ENCODE measurements around the gene CDC42BPG.
"Not testable (repeated sequence)": the region's sequence is repeated elsewhere in the genome, so short reads cannot be mapped to it uniquely, and the experiment has no call there.

Gene CDC42BPG

DNA sequence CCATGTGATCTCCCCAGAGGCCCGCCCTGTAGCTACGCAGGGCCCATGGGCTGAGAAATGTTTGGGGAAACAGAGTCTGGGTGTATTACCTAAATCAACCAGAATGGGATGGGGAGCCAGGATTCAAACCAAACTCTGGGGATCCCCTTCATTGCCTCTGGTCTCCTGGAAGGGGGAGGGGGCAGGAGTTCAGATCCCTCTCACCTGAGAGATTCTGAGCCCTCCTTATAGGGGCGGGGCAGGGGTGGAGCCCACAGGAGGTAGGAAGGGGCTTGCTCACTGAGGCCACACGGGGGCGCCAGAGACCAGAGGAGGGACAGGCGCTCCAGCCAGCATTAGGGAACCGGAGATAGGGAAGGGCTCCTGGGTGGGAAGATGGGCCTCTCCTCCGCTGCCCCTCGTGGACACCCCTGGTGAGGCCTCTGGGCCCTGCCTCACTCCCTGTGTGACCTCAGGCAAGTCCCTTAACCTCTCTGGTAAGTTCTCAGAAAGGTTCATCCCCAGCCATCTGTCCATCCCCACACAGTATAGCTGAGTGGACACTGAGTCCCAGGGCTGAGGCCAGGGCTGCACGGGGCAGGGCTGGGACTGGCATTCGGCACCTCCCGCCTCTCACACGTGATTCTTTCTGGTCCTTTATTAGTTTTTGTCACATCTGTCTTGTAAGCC, 2.7 kb upstream of the CDC42BPG start (continued):
- TF ChIP-seq, protein P1, sequence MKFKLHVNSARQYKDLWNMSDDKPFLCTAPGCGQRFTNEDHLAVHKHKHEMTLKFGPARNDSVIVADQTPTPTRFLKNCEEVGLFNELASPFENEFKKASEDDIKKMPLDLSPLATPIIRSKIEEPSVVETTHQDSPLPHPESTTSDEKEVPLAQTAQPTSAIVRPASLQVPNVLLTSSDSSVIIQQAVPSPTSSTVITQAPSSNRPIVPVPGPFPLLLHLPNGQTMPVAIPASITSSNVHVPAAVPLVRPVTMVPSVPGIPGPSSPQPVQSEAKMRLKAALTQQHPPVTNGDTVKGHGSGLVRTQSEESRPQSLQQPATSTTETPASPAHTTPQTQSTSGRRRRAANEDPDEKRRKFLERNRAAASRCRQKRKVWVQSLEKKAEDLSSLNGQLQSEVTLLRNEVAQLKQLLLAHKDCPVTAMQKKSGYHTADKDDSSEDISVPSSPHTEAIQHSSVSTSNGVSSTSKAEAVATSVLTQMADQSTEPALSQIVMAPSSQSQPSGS (tag by site-specific recombination; IDR thresholded peaks at IDR 0.05; ENCODE audit: low read depth) = no peak
- TF ChIP-seq ZBTB48 (tag by site-specific recombination; IDR thresholded peaks at IDR 0.05) = peak; percentile 89
- no peak for TF ChIP-seq HIC1 (tag by site-specific recombination; IDR thresholded peaks at IDR 0.05)
- no peak for TF ChIP-seq ZNF266 (tag by site-specific recombination; IDR thresholded peaks at IDR 0.05; ENCODE audit: low read depth)
- peak; percentile 77 for TF ChIP-seq SP3 (tag by site-specific recombination; IDR thresholded peaks at IDR 0.05)
- TF ChIP-seq, protein P2, sequence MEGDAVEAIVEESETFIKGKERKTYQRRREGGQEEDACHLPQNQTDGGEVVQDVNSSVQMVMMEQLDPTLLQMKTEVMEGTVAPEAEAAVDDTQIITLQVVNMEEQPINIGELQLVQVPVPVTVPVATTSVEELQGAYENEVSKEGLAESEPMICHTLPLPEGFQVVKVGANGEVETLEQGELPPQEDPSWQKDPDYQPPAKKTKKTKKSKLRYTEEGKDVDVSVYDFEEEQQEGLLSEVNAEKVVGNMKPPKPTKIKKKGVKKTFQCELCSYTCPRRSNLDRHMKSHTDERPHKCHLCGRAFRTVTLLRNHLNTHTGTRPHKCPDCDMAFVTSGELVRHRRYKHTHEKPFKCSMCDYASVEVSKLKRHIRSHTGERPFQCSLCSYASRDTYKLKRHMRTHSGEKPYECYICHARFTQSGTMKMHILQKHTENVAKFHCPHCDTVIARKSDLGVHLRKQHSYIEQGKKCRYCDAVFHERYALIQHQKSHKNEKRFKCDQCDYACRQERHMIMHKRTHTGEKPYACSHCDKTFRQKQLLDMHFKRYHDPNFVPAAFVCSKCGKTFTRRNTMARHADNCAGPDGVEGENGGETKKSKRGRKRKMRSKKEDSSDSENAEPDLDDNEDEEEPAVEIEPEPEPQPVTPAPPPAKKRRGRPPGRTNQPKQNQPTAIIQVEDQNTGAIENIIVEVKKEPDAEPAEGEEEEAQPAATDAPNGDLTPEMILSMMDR (tag by site-specific recombination; IDR thresholded peaks at IDR 0.05) = peak; percentile 89
- peak; percentile 54 for TF ChIP-seq ZBTB8A (tag by site-specific recombination; IDR thresholded peaks at IDR 0.05)
- TF ChIP-seq KLF10 (tag by site-specific recombination; IDR thresholded peaks at IDR 0.05) = peak; percentile 86
- no peak for TF ChIP-seq MZF1 (tag by site-specific recombination; IDR thresholded peaks at IDR 0.05; ENCODE audit: borderline replicate concordance)
- TF ChIP-seq ZNF768 (tag by site-specific recombination; IDR thresholded peaks at IDR 0.05) = peak; percentile 96; the same call in 1 of the 2 replicates
- peak; percentile 74 for TF ChIP-seq ZSCAN30 (tag by site-specific recombination; IDR thresholded peaks at IDR 0.05)
- peak; percentile 93 for TF ChIP-seq IKZF3 (tag by site-specific recombination; IDR thresholded peaks at IDR 0.05)
- TF ChIP-seq ZNF654 (tag by site-specific recombination; IDR thresholded peaks at IDR 0.05; ENCODE audit: low read depth) = peak; percentile 94
- TF ChIP-seq ZNF132 (tag by site-specific recombination; IDR thresholded peaks at IDR 0.05; ENCODE audit: borderline replicate concordance) = no peak
- no peak for TF ChIP-seq ZNF335 (tag by site-specific recombination; conservative IDR thresholded peaks at IDR 0.05)
- 0 out of 2 replicates have a peak, but pooled peaks have one; percentile 28 for TF ChIP-seq ZEB2 (tag by site-specific recombination; IDR thresholded peaks at IDR 0.05)
- no peak for TF ChIP-seq ZNF140 (tag by site-specific recombination; IDR thresholded peaks at IDR 0.05)
- no peak for TF ChIP-seq ZNF112 (tag by site-specific recombination; IDR thresholded peaks at IDR 0.05)
- TF ChIP-seq PATZ1 (tag by site-specific recombination; IDR thresholded peaks at IDR 0.05) = peak; percentile 43; the same call in 1 of the 2 replicates
- TF ChIP-seq, protein P3, sequence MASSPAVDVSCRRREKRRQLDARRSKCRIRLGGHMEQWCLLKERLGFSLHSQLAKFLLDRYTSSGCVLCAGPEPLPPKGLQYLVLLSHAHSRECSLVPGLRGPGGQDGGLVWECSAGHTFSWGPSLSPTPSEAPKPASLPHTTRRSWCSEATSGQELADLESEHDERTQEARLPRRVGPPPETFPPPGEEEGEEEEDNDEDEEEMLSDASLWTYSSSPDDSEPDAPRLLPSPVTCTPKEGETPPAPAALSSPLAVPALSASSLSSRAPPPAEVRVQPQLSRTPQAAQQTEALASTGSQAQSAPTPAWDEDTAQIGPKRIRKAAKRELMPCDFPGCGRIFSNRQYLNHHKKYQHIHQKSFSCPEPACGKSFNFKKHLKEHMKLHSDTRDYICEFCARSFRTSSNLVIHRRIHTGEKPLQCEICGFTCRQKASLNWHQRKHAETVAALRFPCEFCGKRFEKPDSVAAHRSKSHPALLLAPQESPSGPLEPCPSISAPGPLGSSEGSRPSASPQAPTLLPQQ (tag by site-specific recombination; IDR thresholded peaks at IDR 0.05) = peak; percentile 79; the same call in 1 of the 2 replicates
- TF ChIP-seq KLF1 (tag by site-specific recombination; IDR thresholded peaks at IDR 0.05) = peak; percentile 58; the same call in 1 of the 2 replicates

DNA sequence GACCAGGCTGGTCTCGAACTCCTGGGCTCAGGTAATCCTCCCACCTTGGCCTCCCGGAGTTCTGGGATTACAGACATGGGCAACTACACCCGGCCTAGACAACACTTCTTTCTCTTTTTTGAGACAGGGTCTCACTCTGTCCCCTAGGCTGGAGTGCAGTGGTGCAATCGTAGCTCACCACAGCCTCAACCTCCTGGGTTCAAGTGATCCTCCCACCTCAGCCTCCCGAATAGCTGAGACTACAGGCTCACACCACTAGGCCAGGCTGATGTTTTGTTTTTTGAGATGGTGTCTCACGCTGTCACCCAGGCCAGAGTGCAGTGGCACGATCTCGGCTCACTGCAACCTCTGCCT, 1.3 kb upstream of the CDC42BPG start:
- not testable (repeated sequence) for H3K36me3 ChIP-seq (ENCODE audit: control insufficient read depth in 2 of 2, insufficient read depth in 1 of 2, low read length in 2 of 2); H3K4me3 ChIP-seq (ENCODE audit: low read depth, low read length); H3K4me1 ChIP-seq (ENCODE audit: control insufficient read depth, insufficient read depth, low read length); H3K27ac ChIP-seq (ENCODE audit: extremely low read depth, low read depth, low read length); H3K9me3 ChIP-seq (ENCODE audit: control insufficient read depth, insufficient read depth, low read depth, low read length)
- ChIA-PET CTCF (interaction anchor here (0.6 to 8.0 kb wide), 12 partner anchors 12 to 516 kb away, joined by 3 to 111 read pairs (median 6); partner anchors contain the start of genes BATF2 and EHD1), POLR2A (interaction anchor here (0.8 kb wide), 1 partner anchor 85 kb away, joined by 3 read pairs; no protein-coding TSS in a partner anchor)

Measured in HEK293 (cell line).